ENCODE measurements around the gene AEBP1.

AEBP1 gene

DNA sequence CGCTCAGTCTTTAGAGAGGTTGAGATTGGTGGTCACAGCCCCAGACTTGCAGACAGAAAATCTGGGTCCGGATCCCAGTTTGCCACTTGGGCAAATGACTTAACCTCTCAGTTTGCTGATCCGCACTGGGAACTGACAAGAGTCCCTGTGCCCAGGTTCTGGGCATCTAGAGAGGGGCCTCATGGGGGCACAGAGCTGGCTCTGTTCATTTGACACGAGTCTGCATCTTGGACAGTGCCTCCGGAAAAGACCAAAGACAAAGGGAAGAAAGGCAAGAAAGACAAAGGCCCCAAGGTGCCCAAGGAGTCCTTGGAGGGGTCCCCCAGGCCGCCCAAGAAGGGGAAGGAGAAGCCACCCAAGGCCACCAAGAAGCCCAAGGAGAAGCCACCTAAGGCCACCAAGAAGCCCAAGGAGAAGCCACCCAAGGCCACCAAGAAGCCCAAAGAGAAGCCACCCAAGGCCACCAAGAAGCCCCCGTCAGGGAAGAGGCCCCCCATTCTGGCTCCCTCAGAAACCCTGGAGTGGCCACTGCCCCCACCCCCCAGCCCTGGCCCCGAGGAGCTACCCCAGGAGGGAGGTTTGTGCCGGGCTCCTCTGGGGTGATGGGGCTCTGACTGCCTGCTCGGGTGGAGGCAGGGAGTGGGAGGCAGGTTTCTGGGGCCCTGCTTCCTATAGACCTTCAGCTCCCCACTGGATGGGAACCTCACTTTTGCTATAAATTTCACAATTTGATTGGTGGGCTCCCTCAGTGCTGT lies 2.3 kb downstream of the AEBP1 start:
- DNase-seq = no peak

DNA sequence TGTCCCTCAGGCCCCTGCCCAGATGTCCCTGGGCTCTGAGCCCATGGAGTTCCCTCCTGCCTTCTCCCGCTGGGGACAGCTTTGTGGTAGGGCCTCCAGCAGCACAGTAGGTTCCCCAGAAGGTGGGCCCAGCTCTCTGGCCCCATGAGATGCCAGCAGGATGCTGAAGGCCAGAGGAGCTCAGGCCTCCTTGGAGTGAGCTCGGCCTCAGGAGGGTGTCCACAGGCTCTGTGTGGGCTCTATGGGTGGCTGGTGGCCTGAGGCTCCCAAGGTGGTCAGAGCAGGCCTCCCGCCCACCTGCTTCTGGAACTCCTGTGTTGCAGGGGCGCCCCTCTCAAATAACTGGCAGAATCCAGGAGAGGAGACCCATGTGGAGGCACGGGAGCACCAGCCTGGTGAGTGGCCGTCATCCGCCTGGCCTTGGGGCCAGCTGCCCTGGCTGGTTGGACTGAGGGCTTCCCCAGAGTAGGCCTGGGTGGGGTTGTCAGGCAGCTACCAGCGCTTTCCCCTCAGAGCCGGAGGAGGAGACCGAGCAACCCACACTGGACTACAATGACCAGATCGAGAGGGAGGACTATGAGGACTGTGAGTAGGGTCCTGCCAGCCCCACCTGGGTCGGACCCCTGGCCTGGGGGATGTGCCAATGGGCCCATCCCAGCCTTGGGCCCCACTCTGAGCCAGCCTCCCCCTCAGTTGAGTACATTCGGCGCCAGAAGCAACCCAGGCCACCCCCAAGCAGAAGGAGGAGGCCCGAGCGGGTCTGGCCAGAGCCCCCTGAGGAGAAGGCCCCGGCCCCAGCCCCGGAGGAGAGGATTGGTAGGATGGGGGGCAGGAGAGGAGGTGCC lies 3.2 kb downstream of the AEBP1 start:
- no peak for DNase-seq

DNA sequence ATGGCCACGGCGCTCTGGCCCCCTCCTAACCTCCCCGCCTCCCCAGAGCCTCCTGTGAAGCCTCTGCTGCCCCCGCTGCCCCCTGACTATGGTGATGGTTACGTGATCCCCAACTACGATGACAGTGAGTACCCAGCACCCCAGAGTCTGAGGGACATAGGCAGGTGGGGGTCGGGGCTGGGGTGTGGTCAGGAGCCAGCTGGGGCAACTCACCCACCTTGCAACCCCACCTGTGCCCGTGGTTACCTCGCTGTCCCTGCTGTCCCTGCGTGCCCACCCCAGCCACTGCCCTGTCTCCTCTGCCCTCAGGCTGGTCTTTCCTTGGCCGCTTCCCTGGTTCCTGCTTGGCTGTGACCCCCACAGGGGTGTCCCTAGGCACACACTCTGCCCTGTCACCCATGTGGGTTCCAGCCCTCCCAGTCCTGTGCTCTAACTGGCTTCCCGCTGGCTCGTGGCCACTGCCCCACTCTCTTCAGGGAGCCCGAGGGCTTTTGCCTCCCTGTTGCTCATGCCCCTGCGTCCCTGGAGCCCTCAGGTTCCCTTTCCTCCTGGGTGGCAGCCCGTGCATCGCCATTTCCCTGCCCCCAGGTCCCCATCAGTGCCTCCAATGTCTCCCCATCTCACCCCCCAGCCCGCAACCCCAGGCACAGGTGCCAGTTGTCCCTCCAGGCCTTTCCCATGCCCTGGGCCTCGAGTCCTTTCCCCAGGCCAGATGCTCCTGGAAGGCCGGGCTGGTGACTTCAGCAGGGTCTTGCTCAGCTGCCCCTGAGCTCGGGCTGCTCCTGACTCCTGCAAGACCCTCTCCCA lies 4.0 kb downstream of the AEBP1 start:
- no peak for DNase-seq

DNA sequence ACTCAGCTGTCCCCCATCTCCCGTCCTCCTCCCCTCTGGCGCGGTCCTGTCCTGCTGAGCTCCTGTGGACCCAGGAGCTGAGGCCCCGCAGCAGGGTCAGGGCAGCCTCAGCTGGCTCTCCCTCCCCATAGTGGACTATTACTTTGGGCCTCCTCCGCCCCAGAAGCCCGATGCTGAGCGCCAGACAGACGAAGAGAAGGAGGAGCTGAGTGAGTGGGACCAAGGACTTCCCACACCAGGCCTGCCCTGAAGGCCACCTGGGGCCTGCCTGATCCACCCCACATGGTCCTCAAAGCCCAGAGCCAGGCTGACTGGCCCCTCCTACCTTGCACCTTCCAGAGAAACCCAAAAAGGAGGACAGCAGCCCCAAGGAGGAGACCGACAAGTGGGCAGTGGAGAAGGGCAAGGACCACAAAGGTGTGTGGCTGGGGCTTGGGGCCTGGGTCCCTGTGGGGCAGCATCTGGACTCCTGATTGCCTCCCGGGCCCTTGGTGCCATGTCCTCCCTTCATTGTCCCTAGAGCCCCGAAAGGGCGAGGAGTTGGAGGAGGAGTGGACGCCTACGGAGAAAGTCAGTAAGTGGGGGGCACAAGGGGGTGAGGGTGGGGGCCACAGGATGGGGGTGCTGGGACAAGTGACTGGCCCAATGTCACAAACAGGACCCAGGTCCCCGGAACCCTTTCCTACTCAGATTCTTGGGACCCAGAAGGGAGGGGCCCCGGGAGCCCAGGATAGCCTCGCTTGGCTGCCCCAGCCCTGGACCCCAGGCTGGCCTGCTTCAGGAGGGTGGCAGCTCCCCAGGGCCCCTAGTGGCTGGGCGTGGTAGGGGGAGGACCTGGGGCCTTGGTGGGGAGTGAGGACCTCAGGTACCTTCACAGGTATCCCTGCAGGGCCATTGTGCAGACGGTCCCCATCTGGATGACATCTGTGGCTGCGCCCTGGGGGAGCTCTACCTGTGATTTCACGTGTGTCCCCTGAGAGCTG lies 4.9 kb downstream of the AEBP1 start:
- DNase-seq = no peak

DNA sequence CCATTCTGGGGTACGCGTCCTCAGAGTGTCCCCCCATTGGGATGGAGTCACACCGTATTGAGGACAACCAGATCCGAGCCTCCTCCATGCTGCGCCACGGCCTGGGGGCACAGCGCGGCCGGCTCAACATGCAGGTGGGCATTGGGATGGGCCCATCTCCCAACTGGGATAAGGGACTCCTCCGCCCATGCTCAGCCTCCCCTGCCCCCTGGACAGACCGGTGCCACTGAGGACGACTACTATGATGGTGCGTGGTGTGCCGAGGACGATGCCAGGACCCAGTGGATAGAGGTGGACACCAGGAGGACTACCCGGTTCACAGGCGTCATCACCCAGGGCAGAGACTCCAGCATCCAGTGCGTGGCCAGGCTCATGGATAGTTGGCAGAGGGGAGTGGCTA lies 5.8 kb downstream of the AEBP1 start:
- no peak for DNase-seq

DNA sequence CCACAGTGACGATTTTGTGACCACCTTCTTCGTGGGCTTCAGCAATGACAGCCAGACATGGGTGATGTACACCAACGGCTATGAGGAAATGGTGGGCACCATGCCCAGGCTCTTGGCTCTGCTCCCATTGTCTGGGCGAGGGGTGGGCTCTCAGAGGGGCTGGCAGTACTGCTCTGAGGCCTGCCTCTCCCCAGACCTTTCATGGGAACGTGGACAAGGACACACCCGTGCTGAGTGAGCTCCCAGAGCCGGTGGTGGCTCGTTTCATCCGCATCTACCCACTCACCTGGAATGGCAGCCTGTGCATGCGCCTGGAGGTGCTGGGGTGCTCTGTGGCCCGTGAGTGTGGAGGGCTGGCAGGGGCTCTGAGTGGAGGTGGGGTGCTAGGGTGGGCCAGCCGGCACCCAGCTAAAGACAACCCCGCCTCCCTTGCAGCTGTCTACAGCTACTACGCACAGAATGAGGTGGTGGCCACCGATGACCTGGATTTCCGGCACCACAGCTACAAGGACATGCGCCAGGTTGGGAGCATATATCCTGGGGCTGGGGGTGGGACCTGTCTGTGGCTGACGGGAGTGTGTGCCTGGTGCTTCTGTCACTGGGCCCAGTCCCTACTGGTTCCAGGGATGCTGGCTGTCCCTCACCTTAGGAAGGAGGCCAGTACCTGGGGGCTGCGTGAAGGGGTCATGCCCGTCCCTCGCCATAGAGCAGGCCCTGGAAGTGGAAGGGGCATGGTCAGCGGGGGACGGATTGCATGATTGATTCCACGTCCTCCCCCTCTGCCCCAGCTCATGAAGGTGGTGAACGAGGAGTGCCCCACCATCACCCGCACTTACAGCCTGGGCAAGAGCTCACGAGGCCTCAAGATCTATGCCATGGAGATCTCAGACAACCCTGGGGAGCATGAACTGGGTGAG lies 6.8 kb downstream of the AEBP1 start:
- DNase-seq = no peak

DNA sequence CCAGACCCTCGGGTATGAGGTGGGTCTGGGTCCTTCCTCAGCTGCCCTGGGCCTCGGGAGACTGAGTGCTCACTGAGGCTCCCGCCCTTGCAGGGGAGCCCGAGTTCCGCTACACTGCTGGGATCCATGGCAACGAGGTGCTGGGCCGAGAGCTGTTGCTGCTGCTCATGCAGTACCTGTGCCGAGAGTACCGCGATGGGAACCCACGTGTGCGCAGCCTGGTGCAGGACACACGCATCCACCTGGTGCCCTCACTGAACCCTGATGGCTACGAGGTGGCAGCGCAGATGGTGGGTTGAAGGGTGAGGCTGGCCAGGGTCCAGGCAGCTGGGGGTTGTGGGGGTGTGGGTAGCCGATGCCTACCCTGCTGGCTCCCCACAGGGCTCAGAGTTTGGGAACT lies 7.6 kb downstream of the AEBP1 start:
- DNase-seq = no peak

DNA sequence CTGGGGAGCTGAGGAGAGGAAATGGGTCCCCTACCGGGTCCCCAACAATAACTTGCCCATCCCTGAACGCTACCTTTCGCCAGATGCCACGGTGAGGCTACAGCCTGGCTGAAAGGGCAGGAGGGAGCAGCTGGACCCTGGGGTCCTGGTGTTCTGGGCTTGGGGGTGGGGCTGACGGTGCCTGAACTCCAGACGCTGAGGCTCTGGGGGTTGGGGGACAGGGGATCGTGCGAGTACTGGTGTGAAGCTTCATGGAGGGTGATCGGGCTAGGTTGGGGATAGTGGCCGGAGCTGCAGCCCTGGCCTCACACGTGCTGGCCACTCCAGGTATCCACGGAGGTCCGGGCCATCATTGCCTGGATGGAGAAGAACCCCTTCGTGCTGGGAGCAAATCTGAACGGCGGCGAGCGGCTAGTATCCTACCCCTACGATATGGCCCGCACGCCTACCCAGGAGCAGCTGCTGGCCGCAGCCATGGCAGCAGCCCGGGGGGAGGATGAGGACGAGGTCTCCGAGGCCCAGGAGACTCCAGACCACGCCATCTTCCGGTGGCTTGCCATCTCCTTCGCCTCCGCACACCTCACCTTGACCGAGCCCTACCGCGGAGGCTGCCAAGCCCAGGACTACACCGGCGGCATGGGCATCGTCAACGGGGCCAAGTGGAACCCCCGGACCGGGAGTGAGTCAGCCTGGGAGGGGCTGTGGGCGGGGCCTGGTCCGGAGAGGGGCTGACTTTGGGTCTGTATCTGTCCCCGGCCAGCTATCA lies 8.3 kb downstream of the AEBP1 start:
- no peak for DNase-seq

DNA sequence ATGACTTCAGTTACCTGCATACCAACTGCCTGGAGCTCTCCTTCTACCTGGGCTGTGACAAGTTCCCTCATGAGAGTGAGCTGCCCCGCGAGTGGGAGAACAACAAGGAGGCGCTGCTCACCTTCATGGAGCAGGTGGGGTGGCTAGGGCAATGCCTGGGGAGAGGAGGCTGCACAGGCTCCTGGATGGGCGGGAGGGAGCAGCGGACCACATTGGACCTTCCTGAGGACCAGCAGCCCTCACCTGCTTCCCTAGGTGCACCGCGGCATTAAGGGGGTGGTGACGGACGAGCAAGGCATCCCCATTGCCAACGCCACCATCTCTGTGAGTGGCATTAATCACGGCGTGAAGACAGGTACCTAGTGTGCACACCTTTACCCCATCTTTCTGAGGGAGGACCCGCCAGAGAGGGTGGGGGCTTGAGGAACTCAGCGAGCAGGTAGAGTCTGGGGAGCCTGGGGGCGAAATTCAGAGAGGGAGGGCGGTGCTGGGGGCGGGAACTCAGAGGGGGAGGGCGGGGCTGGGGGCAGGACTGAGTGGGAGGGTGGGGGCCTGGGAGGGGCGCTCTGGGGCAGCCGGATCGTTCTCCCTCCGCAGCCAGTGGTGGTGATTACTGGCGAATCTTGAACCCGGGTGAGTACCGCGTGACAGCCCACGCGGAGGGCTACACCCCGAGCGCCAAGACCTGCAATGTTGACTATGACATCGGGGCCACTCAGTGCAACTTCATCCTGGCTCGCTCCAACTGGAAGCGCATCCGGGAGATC lies 9.0 kb downstream of the AEBP1 start:
- DNase-seq = no peak

DNA sequence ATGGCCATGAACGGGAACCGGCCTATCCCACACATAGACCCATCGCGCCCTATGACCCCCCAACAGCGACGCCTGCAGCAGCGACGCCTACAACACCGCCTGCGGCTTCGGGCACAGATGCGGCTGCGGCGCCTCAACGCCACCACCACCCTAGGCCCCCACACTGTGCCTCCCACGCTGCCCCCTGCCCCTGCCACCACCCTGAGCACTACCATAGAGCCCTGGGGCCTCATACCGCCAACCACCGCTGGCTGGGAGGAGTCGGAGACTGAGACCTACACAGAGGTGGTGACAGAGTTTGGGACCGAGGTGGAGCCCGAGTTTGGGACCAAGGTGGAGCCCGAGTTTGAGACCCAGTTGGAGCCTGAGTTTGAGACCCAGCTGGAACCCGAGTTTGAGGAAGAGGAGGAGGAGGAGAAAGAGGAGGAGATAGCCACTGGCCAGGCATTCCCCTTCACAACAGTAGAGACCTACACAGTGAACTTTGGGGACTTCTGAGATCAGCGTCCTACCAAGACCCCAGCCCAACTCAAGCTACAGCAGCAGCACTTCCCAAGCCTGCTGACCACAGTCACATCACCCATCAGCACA lies 9.7 kb downstream of the AEBP1 start:
- no peak for DNase-seq

DNA sequence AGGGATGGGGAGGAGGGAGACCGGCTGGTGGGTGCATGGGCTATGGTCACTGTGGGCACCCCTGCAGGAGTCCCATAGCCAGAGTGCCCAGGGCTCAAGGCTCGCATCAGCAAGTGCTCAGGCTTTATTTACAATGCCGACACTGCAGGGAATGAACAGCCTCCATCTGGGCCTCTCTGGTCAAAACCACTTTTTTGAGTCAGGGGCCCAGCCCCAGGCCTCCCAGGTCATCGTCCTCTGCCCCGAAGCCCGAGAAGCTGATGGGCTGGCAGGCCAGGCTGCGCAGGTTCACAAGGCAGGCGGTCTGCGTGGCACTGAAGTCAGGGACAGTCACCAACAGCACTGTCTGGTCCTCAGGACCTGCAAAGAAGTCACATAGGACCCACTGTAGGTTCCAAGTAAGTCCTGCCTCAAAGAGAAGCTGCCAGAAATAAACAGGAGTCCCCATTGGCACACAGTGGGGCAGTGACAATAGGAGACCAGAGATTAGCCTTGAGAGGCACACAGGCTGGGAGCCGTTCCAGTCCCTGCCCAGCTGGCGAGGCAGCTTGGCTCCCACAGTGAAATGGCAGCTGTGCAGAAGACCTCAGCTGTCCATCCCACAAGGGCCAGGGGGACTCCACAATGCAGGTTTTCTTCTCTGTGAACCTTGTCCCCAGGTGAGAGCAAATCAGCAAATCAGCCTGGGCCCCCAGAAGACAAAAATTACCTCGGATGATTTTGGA lies 10.6 kb downstream of the AEBP1 start:
- DNase-seq = no peak

DNA sequence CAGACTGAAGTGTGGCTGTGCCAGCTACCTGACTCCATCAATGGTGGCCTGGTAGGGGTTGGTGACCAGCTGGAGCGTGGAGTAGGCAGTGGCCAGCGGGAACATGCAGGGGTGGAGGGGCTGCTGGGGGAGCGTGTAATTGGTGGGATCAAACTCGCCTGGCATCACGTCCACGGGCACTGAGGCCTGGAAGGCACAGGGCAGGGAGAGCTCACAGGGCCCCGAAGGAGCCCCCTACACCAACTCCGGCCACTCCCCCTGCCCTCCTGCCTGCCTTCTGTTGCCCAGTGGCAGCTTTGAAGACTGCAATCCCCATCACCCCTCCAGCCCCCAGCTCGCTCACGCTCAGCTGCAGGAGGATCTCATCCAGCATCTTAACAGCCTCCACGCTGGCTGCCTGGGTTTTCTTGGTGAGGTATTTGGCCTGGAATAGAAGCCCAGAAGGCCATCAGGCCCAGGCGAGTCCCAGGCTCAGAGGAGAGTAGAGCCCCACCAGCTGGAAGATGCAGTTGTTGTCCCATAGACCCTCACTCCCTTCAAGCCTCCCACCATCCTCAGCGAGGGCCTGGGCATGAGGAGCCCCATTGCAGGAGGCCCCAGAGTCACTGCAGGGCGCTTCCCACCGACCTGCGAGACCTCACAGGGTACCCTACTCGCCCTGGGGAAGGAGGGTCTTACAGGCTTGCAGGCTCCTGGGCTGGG lies 12.1 kb downstream of the AEBP1 start:
- no peak for DNase-seq

DNA sequence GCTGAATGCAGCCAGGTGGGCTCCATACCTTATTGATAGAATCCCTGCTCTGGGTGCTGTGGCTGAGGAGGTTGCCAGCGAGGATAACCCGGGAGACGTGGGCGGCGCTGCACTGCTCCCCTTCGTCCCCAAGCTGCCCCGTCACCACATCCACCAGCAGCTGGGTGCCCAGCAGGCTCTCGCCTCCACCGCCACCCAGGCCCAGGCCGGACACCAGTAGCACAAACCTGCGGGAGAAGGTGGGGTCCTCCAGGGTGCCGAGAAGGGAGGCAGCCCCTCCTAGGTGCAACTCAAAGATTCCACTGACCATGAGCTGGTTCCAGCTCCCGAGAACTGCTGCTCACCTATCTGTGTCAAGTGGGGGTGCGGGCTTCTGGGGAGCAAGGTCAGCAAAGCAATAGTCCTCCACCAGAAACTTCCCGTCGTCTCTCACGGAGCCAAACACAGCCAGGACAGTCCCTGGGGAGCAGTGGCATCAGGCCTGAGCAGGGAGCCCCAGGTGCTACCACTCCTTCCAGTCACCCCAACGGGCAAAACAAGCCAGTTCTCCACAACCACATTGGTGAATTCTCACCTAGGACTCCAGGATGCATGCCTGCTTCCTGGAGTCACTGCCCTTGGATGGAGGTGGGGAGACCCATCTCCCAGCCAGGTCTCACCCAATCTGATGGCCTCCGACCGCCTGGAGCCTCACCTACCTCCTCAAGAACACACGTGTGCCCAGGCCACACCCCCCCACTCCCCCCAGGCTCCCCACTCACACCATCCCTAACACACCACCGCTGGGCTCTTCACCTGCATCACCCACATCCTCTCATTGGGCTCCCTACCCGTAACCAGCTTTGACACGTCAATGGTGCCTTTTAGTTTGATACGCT lies 12.9 kb downstream of the AEBP1 start:
- no peak for DNase-seq

DNA sequence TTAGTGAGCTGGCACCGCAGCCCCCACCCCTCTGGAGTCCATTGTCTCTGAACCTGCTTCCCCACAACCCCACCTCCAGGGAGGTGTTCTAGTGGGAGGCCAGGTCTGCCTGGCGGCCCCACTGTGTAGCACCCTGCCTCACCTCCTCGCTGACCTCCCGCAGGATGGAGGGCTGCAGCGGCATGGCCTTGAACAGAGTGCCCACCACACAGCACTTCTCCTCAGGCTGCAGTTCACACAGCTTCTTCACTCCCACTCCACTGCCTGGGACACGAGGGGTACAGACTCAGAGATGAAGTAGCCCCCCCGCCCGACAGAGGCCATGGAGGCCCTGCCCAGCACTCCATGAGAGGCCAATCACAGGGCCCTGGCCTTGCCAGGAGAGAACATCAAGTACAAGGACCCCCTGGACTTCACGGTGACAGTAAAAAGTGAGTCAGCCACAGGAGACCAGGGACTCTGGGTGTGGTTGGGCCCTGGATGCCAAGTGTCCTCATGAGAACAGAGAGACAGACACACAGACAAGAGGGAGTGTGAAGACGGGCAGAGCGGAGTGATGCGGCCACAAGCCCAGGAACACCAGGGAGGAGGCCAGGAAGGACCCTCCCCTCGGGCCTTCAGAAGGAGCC lies 13.8 kb downstream of the AEBP1 start:
- no peak for DNase-seq

DNA sequence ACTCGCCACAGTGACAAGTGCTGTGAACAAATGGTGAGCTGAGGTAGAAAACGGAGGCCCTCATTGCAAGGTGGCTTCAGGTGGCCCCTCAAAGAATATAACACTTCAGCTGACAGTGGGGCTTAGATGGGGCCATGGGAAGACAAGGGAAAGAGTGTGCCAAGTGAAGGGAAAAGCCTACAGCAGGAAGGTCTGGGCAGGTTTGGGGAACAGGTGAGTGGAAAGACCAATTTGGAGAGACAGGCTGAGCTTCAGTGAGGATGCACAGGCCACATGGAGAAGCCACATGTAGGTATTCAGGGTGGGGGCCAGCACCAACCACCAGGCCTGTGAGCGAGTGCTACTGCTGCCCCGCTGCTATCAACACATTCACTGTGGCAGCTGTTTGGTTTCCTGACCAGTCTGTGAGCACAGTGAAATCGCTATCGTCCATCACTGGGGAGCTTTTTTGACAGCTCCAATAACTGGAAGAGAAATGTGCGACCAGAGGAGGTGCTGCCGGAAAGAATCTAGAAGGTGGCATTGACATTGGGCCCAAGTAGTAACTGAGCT lies 15.8 kb downstream of the AEBP1 start:
- no peak for DNase-seq

DNA sequence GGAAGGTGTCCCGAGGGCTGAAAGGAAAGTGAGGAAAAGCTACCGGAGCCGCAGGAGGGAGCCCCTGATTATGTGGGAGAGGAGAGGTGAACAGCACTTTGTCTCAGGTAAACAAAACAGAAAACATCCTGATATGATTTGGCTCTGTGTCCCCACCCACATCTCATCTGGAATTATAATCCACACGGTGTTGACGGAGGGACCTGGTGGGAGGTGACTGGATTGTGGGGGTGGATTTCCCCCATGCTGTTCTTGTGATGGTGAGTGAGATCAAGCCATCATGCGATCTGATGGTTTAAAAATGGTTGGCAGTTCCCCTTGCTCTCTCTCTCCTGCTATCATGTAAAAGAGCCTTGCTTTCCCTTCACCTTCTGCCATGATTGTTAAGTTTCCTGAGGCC lies 16.2 kb downstream of the AEBP1 start:
- no peak for DNase-seq
